H1 (cell line): ENCODE data around the gene VASH1. TPM values are rescaled to one million over a fixed set of nuclear protein-coding genes. Genes with fewer than 3 reads are reported as not detected.

ENCODE experiments used
- BRCA1 ChIP-seq: IDR thresholded peaks from 2 replicates; pipeline ENCODE4 v1.6.1; 2012; ENCODE audit warnings: low read depth, low read length, improper control_type of control experiment
- CHD1 ChIP-seq: IDR thresholded peaks from 2 replicates; pipeline ENCODE4 v1.6.1; 2012; ENCODE audit warnings: low read depth, low read length, improper control_type of control experiment
- CREB1 ChIP-seq: IDR thresholded peaks from 2 replicates; pipeline ENCODE4 v1.6.1; 2012; ENCODE audit warnings: inconsistent platforms
- CTBP2 ChIP-seq: IDR thresholded peaks from 2 replicates; pipeline ENCODE4 v1.7.0; 2011; ENCODE audit warnings: borderline replicate concordance, mild to moderate bottlenecking, moderate library complexity, mixed read lengths, low read length; ENCODE audit not compliant: insufficient read depth, insufficient read length
- EP300 ChIP-seq, 2 experiments: IDR thresholded peaks; 1 replicate in 1 of 2; 2 replicates in 1 of 2; pipeline ENCODE4 v1.6.1; 2011 to 2012; ENCODE audit warnings: low read depth in 2 of 2, low read length in 2 of 2, mild to moderate bottlenecking in 2 of 2, borderline replicate concordance in 1 of 2, inconsistent platforms in 1 of 2, moderate library complexity in 1 of 2
- EZH2 ChIP-seq: fragments of 200-600 bp; sonication (generic); IDR thresholded peaks from 2 replicates; pipeline ENCODE4 v1.7.1; 2012; ENCODE audit warnings: low read depth, mild to moderate bottlenecking, moderate library complexity, low read length, inconsistent platforms; ENCODE audit not compliant: severe bottlenecking
- JUN ChIP-seq: IDR thresholded peaks from 2 replicates; pipeline ENCODE4 v1.6.1; 2011; ENCODE audit warnings: low read depth, mild to moderate bottlenecking, improper control_type of control experiment, low read length
- JUND ChIP-seq: IDR thresholded peaks from 2 replicates; pipeline ENCODE4 v1.6.1; 2011; ENCODE audit warnings: mild to moderate bottlenecking, improper control_type of control experiment, low read length
- KDM1A ChIP-seq: fragments of 200-600, 300-600 bp; sonication (generic); IDR thresholded peaks from 2 replicates; pipeline ENCODE4 v1.7.1; 2016; ENCODE audit warnings: mild to moderate bottlenecking, low read length, borderline replicate concordance
- KDM4A ChIP-seq: IDR thresholded peaks from one replicate; pipeline ENCODE4 v1.7.1; 2012; ENCODE audit warnings: low read depth, mild to moderate bottlenecking, moderate library complexity, low read length, inconsistent platforms; ENCODE audit not compliant: severe bottlenecking
- MAFK ChIP-seq: IDR thresholded peaks from 2 replicates; pipeline ENCODE4 v1.6.1; 2012; ENCODE audit warnings: low read depth, mild to moderate bottlenecking, improper control_type of control experiment, low read length
- NANOG ChIP-seq: IDR thresholded peaks from 2 replicates; pipeline ENCODE4 v1.6.1; 2011; ENCODE audit warnings: low read length, low read depth, mild to moderate bottlenecking, inconsistent platforms; ENCODE audit not compliant: insufficient read depth, poor library complexity, severe bottlenecking
- POLR2A ChIP-seq, 2 experiments: IDR thresholded peaks; 1 replicate in 1 of 2; 2 replicates in 1 of 2; pipeline ENCODE4 v1.6.1; 2011; ENCODE audit warnings: low read depth in 2 of 2, low read length in 2 of 2, mild to moderate bottlenecking in 2 of 2; ENCODE audit errors: control extremely low read depth in 1 of 2
- RXRA ChIP-seq: IDR thresholded peaks from 2 replicates; pipeline ENCODE4 v1.6.1; 2011; ENCODE audit warnings: low read depth, mild to moderate bottlenecking, low read length, moderate library complexity; ENCODE audit not compliant: insufficient read depth
- SIRT6 ChIP-seq: IDR thresholded peaks from one replicate; pipeline ENCODE4 v1.7.1; 2012; ENCODE audit warnings: low read length, inconsistent platforms
- SP1 ChIP-seq: IDR thresholded peaks from 2 replicates; pipeline ENCODE4 v1.6.1; 2011; ENCODE audit warnings: low read depth, low read length
- SP2 ChIP-seq: IDR thresholded peaks from 2 replicates; pipeline ENCODE4 v1.6.1; 2012; ENCODE audit warnings: mild to moderate bottlenecking, low read length, inconsistent platforms
- SUZ12 ChIP-seq: fragments of 200-600 bp; sonication (generic); IDR thresholded peaks from 2 replicates; pipeline ENCODE4 v1.6.1; 2012; ENCODE audit warnings: mild to moderate bottlenecking, inconsistent platforms, low read length, moderate library complexity, mixed read lengths
- TAF7 ChIP-seq: optimal IDR thresholded peaks from 2 replicates; pipeline ENCODE3; 2011; ENCODE audit warnings: low read depth, mild to moderate bottlenecking, inconsistent platforms, low read length, moderate library complexity, borderline replicate concordance
- YY1 ChIP-seq: IDR thresholded peaks from 2 replicates; pipeline ENCODE4 v1.6.1; 2011; ENCODE audit warnings: low read depth, mild to moderate bottlenecking, low read length
- ZNF274 ChIP-seq: IDR thresholded peaks from 2 replicates; pipeline ENCODE4 v1.7.0; 2012; ENCODE audit warnings: low read length, borderline replicate concordance; ENCODE audit errors: extremely low read depth
- polyA plus RNA-seq, 7 experiments: library from polyadenylated mRNA; depleted of rRNA in 3 of 7; stranded (reverse) in 5 of 7; unstranded in 2 of 7; fragments of >200 nt in 5 of 7; fragments of 200-250 nt in 2 of 7; gene quantifications; 1 replicate in 5 of 7; 2 replicates in 1 of 7; 4 replicates in 1 of 7; pipeline versions ENCODE4 v1.2.1 to v1.2.3, GENCODE V29; 2011 to 2013; ENCODE audit warnings: missing spikeins in 2 of 7, mixed read lengths in 2 of 7
- total RNA-seq: library from RNA; stranded (reverse); fragmentation: NEBNext Ultra II Directional; extraction: Animal tissue kit (Norgen Biotek cat#: 25700); gene quantifications from 2 replicates; pipeline ENCODE4 v1.2.1, GENCODE V29; 2021
- TF ChIP-seq, protein P1 (sequence below): IDR thresholded peaks from 2 replicates; pipeline ENCODE4 v1.6.1; 2011; ENCODE audit warnings: low read depth, mild to moderate bottlenecking, low read length; ENCODE audit not compliant: insufficient read depth
- TF ChIP-seq, protein P2 (sequence below): IDR thresholded peaks from 2 replicates; pipeline ENCODE4 v1.6.1; 2011; ENCODE audit warnings: low read length, improper control_type of control experiment

VASH1 gene
- total and polyA plus RNA-seq, 2 of the 8 experiments (the other 6 are each of a cell fraction or from before 2014, with no cell fraction given), result 3.1 to 6.4 TPM

DNA sequence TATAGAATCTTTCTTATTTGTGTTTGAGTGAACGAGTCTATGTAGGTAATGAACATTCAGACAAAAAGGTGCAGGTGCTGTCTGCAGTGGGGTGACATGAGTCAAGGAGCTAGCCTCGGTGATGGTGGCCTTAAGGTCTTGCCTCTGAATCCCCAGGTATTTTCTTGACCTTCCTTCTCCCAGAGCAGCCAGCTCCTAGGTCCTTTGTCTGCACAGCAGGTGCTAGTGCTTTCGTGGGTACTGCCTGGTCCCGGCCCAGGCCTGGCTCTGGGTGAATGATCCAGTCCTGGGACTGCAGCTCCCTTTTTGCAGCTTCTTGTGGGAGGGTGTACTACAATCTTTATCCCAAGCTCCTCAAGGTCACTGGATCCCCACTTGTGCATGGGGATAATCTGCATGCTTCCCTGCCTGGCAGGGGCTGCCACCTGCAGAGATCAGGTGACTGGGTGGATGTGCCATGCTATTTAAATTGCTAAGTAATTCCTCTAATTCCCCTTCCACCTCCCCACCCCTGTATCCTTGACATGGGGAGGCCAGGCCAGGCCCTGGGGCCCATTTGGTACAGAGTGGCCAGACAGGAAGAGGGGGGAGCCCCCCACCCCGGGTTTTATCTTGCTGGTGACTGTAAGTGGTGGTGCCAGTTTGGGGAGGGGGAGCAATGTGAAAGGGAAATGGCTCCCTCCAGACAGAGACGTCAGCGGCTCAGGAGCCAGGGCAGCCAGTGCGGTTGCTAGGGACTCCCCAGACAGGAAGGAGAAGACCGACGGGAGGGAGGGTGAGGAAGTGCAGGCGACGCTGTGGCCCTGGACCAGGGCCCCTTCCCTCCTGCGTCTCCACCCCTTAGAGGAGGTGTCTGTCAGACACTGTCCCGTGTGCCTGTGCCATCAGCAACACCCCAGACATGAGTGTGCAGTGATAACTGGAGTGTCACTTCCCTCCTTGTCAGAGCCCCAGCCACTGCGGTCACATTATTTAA is 6.7 kb downstream of the VASH1 start (continued):
- TF ChIP-seq TAF7 (no peak), YY1 (peak; percentile 12; the same call in 1 of the 2 replicates), SUZ12 (no peak; the same call in 1 of the 2 replicates), CREB1 (peak; percentile 59), EZH2 (no peak), KDM1A (no peak), SP1 (no peak), EP300 (IDR thresholded peaks at IDR 0.05; ENCODE audit: borderline replicate concordance in 1 of 2, low read depth in 2 of 2, low read length in 2 of 2) (no peak), JUN (no peak), POLR2A (IDR thresholded peaks at IDR 0.05; ENCODE audit: control extremely low read depth in 1 of 2, low read depth in 2 of 2, low read length in 2 of 2) (no peak), BRCA1 (no peak), ZNF274 (no peak), SIRT6 (no peak), RXRA (no peak), JUND (no peak), MAFK (no peak), SP2 (no peak), CTBP2 (peak; percentile 91), NANOG (no peak), KDM4A (no peak), CHD1 (no peak)
- TF ChIP-seq, protein P1, sequence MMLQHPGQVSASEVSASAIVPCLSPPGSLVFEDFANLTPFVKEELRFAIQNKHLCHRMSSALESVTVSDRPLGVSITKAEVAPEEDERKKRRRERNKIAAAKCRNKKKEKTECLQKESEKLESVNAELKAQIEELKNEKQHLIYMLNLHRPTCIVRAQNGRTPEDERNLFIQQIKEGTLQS, result no peak
- TF ChIP-seq, protein P2, sequence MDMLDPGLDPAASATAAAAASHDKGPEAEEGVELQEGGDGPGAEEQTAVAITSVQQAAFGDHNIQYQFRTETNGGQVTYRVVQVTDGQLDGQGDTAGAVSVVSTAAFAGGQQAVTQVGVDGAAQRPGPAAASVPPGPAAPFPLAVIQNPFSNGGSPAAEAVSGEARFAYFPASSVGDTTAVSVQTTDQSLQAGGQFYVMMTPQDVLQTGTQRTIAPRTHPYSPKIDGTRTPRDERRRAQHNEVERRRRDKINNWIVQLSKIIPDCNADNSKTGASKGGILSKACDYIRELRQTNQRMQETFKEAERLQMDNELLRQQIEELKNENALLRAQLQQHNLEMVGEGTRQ, result no peak
